ENCODE data around the gene SRSF2. TPM values are rescaled to one million over a fixed set of nuclear protein-coding genes. Genes with fewer than 3 reads are reported as not detected.
"Not testable (repeated sequence)": the region's sequence is repeated elsewhere in the genome, so short reads cannot be mapped to it uniquely, and the experiment has no call there.

SRSF2 gene
- total and polyA plus RNA-seq, 7 experiments from 2014 or later, result 104 to 363 (median 337) TPM

DNA sequence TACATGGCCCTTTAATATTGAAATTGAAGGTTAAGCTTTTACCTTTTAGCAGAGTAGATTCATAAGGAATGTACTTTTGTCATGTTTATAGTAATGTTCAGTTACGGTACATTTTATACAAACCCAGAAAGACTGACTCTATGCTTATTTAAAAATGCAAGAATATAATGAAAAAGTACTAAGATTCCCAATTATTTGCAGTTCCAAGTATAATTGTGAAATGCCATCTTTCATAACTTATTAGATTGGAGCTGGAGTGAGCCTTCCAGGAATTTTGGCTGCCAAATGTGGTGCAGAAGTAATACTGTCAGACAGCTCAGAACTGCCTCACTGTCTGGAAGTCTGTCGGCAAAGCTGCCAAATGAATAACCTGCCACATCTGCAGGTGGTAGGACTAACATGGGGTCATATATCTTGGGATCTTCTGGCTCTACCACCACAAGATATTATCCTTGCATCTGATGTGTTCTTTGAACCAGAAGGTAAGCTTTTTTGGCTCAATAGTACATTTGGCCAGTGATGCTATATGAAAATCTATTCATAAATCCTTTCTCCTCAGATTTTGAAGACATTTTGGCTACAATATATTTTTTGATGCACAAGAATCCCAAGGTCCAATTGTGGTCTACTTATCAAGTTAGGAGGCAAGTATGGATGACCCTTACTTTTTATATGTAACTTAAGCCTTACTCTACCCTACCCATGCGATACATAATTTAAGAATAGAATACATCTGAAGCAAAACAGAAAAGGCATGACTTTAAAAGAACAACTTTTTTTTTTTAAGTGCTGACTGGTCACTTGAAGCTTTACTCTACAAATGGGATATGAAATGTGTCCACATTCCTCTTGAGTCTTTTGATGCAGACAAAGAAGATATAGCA, 4.2 kb downstream of the SRSF2 start:
- H3K4me1 Mint-ChIP-seq, result peaks cover 20 to 76% (median 52%) of the 10 kb centered on the region in 7 donors
- peaks cover 12 to 40% (median 33%) of the 10 kb centered on the region in 5 donors for H3K36me3 Mint-ChIP-seq
- intact Hi-C loops (cut with micrococcal nuclease), result loop anchor here (10.0 kb wide), 2 partner anchors 712 to 948 kb away; partner anchors contain the start of gene UNK (in 1 of the 2)
- H3K4me3 ChIP-seq (ENCODE audit: low read length), result no peak overlapping the region
- DNase-seq (no peak), ATAC-seq (no peak)
- H3K27ac ChIP-seq (ENCODE audit: low read depth, low read length), result peak overlapping the region; percentile 96
- H3K27ac Mint-ChIP-seq, result peak overlapping the region in 8 of 9 donors; percentile 28 to 99 (median 92)
- ChIA-PET CTCF (interaction anchor here (0.9 to 2.4 kb wide), 2 partner anchors 20 to 51 kb away, joined by 3 to 10 read pairs; no protein-coding TSS in a partner anchor), POLR2A (interaction anchor here (0.7 to 8.2 kb wide), 7 partner anchors 7 to 1382 kb away, joined by 3 to 187 read pairs (median 3); partner anchors contain the start of genes JMJD6 and METTL23)
- H3K27me3 Mint-ChIP-seq, result no peaks in the 10 kb centered on the region
- H3K27me3 ChIP-seq (ENCODE audit: control insufficient read depth in 2 of 2, insufficient read depth in 2 of 2, low read length in 2 of 2), result no peaks in the 10 kb centered on the region
- peaks cover 0 to 9% (median 0%) of the 10 kb centered on the region in 11 donors for H3K9me3 Mint-ChIP-seq
- H3K9me3 ChIP-seq (ENCODE audit: control insufficient read depth in 2 of 3, low read length in 3 of 3), result no peaks in the 10 kb centered on the region
- peaks cover 21 to 46% (median 42%) of the 10 kb centered on the region in 3 experiments for H3K36me3 ChIP-seq (ENCODE audit: control insufficient read depth in 2 of 3, insufficient read depth in 3 of 3, low read length in 3 of 3)
- H3K4me3 Mint-ChIP-seq, result peak overlapping the region; percentile 9 to 98 (median 96)
- peaks cover 50 to 56% of the 10 kb centered on the region in 2 donors for H3K4me1 ChIP-seq (ENCODE audit: control insufficient read depth in 2 of 2, insufficient read depth in 2 of 2, low read length in 2 of 2)

DNA sequence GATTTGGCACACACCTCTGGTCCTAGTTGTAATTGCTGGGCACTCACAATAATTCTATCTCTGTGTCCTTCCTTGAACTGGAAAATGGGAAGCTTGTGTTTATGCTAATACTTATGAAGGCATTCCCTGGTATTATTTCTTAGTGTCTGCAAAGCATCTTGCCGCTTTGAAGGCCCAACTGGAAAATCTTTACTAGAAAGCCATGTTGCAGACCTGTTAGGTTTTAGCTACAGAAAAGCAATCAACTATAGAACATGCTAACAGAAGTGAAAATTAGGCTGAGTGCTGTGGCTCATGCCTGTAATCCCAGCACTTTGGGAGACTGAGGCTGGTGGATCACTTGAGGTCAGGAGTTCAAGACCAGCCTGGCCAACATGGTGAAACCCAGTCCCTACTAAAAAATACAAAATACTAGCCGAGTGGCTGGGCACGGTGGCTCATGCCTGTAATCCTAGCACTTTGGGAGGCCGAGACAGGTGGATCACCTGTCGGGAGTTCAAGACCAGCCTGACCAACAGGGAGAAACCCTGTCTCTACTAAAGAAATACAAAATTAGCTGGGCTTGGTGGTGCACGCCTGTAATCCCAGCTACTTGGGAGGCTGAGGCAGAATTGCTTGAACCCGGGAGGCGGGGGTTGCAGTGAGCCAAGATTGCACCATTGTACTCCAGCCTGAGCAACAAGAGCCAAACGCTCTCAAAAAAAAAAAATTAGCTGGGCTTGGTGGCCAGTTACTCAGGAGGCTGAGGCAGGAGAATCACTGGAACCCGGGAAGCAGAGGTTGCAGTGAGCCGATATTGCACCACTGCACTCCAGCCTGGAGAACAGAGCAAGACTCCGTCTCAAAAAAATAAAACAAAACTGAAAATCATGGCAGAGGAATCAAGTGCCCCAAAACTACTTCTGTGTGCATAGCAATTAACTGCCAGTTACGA, 5.1 kb downstream of the SRSF2 start:
- not testable (repeated sequence) for H3K27me3 ChIP-seq (ENCODE audit: control insufficient read depth in 2 of 2, insufficient read depth in 2 of 2, low read length in 2 of 2); H3K9me3 ChIP-seq (ENCODE audit: control insufficient read depth in 2 of 3, low read length in 3 of 3); H3K27ac ChIP-seq (ENCODE audit: low read depth, low read length); H3K27me3 Mint-ChIP-seq; ATAC-seq; H3K9me3 Mint-ChIP-seq; H3K4me3 ChIP-seq (ENCODE audit: low read length); DNase-seq
- ChIA-PET CTCF (interaction anchor here (0.9 to 2.4 kb wide), 2 partner anchors 19 to 52 kb away, joined by 3 to 10 read pairs; no protein-coding TSS in a partner anchor), POLR2A (interaction anchor here (1.1 to 8.2 kb wide), 4 partner anchors 6 to 217 kb away, joined by 3 to 187 read pairs (median 34); partner anchors contain the start of genes JMJD6 and METTL23)
- peak overlapping the region in 8 of 9 donors; percentile 28 to 95 (median 74) for H3K27ac Mint-ChIP-seq
- peaks cover 26 to 82% (median 59%) of the 10 kb centered on the region in 7 donors for H3K4me1 Mint-ChIP-seq
- H3K4me3 Mint-ChIP-seq, result peak overlapping the region in 6 of 10 donors; percentile 10 to 98 (median 26)
- Histone ChIP-seq H3K4me1 (ENCODE audit: control insufficient read depth in 2 of 2, insufficient read depth in 2 of 2, low read length in 2 of 2) (peaks cover 58 to 61% of the 10 kb centered on the region in 2 donors), H3K36me3 (ENCODE audit: control insufficient read depth in 2 of 3, insufficient read depth in 3 of 3, low read length in 3 of 3) (peaks cover 21 to 45% (median 42%) of the 10 kb centered on the region in 3 experiments)
- peaks cover 12 to 44% (median 33%) of the 10 kb centered on the region in 5 donors for H3K36me3 Mint-ChIP-seq
- intact Hi-C loops (cut with micrococcal nuclease), result loop anchor here (10.0 kb wide), 2 partner anchors 713 to 947 kb away; partner anchors contain the start of gene UNK (in 1 of the 2)

DNA sequence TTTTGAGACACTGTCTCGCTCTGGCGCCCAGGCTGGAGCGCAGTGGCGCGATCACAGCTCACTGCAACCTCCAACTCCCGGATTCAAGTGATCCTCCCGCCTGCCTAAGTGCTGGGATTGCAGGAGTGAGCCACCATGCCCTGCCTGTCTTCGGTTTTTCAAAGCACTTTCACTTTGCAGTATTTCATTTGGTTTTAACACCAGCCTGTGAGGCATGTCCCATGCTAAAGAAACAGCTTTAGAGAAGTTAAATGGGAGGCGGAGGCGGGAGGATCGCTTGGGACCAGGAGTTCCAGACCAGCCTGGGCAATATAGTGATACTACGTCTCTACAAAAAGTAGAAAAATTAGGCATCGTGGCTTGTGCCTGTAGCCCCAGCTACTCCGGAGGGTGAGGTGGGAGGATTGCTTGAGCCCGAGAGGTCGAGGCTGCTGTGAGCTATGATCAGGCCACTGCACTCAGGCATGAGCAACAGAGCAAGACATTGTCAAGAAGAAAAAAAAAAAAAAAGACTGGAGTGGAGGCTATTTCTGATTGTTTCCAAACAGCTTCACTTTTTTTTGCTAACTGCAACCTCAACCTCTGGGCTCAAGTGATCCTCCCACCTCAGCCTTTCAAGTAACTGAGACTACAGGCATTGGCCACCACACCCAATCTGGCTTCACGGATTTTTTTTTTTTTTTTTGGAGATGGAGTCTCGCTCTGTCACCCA, 9.2 kb downstream of the SRSF2 start:
- Mint-ChIP-seq H3K27me3 (no peaks in the 10 kb centered on the region), H3K9me3 (no peaks in the 10 kb centered on the region), H3K27ac (peak overlapping the region; percentile 98 to 99 (median 99)), H3K4me3 (peak overlapping the region; percentile 93 to 100 (median 98)), H3K4me1 (peaks cover 16 to 78% (median 46%) of the 10 kb centered on the region in 7 donors), H3K36me3 (peaks cover 0 to 28% (median 5%) of the 10 kb centered on the region in 5 donors)
- H3K27ac ChIP-seq (ENCODE audit: low read depth, low read length), result peak overlapping the region; percentile 97
- no peak for ATAC-seq
- no peaks in the 10 kb centered on the region for H3K9me3 ChIP-seq (ENCODE audit: control insufficient read depth in 2 of 3, low read length in 3 of 3)
- ChIA-PET CTCF (interaction anchor here (0.8 to 2.9 kb wide), 6 partner anchors 7 to 54 kb away, joined by 5 to 35 read pairs (median 6); partner anchors contain the start of genes MFSD11 and SRSF2), POLR2A (interaction anchor here (0.6 to 9.2 kb wide), 24 partner anchors 9 to 1383 kb away, joined by 3 to 187 read pairs (median 4); partner anchors contain the start of genes MFSD11 and SRSF2)
- intact Hi-C loops (cut with micrococcal nuclease), result loop anchor here (1.0 to 5.0 kb wide), 11 partner anchors 53 to 1467 kb away; partner anchors contain the start of genes SEC14L1 (in 2 of the 2), GGA3 (in 1 of the 2), MRPS7 (in 1 of the 2) and MYO15B (in 1 of the 2)
- peak overlapping the region; percentile 78 for H3K4me3 ChIP-seq (ENCODE audit: low read length)
- H3K4me1 ChIP-seq (ENCODE audit: control insufficient read depth in 2 of 2, insufficient read depth in 2 of 2, low read length in 2 of 2), result peaks cover 50 to 55% of the 10 kb centered on the region in 2 donors
- DNase-seq, result peak in 2 of 9 donors; percentile 24 to 40
- no peaks in the 10 kb centered on the region for H3K27me3 ChIP-seq (ENCODE audit: control insufficient read depth in 2 of 2, insufficient read depth in 2 of 2, low read length in 2 of 2)
- peaks cover 10 to 32% (median 29%) of the 10 kb centered on the region in 3 experiments for H3K36me3 ChIP-seq (ENCODE audit: control insufficient read depth in 2 of 3, insufficient read depth in 3 of 3, low read length in 3 of 3)

- intact Hi-C loops (cut with micrococcal nuclease), result loop anchor here (1.0 to 5.0 kb wide), 18 partner anchors 10 to 1466 kb away; partner anchors contain the start of genes SEC14L1 (in 2 of the 2), SRSF2 (in 2 of the 2), GGA3 (in 1 of the 2) and MRPS7 (in 1 of the 2)
Observed at GRCh38 chr17:76726776-76727718, 10.1 kb downstream of the SRSF2 start, which contains the start of gene METTL23. METTL23 (plus strand) TSS chr17:76726839; CDS start chr17:76729711, 2,872 bp downstream.

More at GRCh38 chr17:76726776-76727718, 10.1 kb downstream of the SRSF2 start, which contains the start of gene METTL23:
- ATAC-seq (peak; percentile 52), DNase-seq (peak in 6 of 9 donors; percentile 21 to 95 (median 86))
- peak within 1 kb of the TSS; percentile 98 to 99 (median 99) for H3K27ac Mint-ChIP-seq
- H3K27me3 ChIP-seq (ENCODE audit: control insufficient read depth in 2 of 2, insufficient read depth in 2 of 2, low read length in 2 of 2), result no peaks in the 10 kb centered on the region
- H3K9me3 ChIP-seq (ENCODE audit: control insufficient read depth in 2 of 3, low read length in 3 of 3), result no peaks in the 10 kb centered on the region
- ChIA-PET POLR2A (interaction anchor here (0.6 to 9.2 kb wide), 25 partner anchors 9 to 1651 kb away, joined by 3 to 187 read pairs (median 3); partner anchors contain the start of genes MFSD11 and SRSF2), CTCF (interaction anchor here (0.9 to 2.9 kb wide), 5 partner anchors 8 to 55 kb away, joined by 5 to 35 read pairs (median 6); partner anchors contain the start of genes MFSD11 and SRSF2)
- peaks cover 7 to 31% (median 26%) of the 10 kb centered on the region in 3 experiments for H3K36me3 ChIP-seq (ENCODE audit: control insufficient read depth in 2 of 3, insufficient read depth in 3 of 3, low read length in 3 of 3)
- no peaks in the 10 kb centered on the region for H3K27me3 Mint-ChIP-seq
- H3K4me3 ChIP-seq (ENCODE audit: low read length), result peak within 1 kb of the TSS; percentile 90
- H3K4me1 ChIP-seq (ENCODE audit: control insufficient read depth in 2 of 2, insufficient read depth in 2 of 2, low read length in 2 of 2), result peaks cover 44 to 50% of the 10 kb centered on the region in 2 donors
- H3K27ac ChIP-seq (ENCODE audit: low read depth, low read length), result peak within 1 kb of the TSS; percentile 97
- peaks cover 16 to 76% (median 42%) of the 10 kb centered on the region in 7 donors for H3K4me1 Mint-ChIP-seq
- no peaks in the 10 kb centered on the region for H3K9me3 Mint-ChIP-seq
- H3K36me3 Mint-ChIP-seq, result peaks cover 0 to 27% (median 8%) of the 10 kb centered on the region in 5 donors
- peak within 1 kb of the TSS; percentile 93 to 100 (median 98) for H3K4me3 Mint-ChIP-seq
